OCI-LY7 (cell line): ENCODE results near the gene GGTLC2. TPM values are rescaled to one million over a fixed set of nuclear protein-coding genes. Genes with fewer than 3 reads are reported as not detected.

ENCODE experiments used
- BruUV-seq: library from RNA; stranded (reverse); fragments of 400-500 nt; replicated peaks from 2 replicates; lab custom pipeline; 2021; lab: Mats Ljungman, UMichigan
- CTCF ChIA-PET: fragments of 300-600 bp; sonication (Branson Sonifier 250); formaldehyde crosslinking; loops from one replicate; lab custom pipeline; 2022; ENCODE audit warnings: antibody characterized with exemption; ENCODE audit not compliant: unreplicated experiment; lab: Charles Lee
- POLR2A ChIA-PET: fragments of 300-600 bp; sonication (Branson Sonifier 250); formaldehyde crosslinking; loops from one replicate; lab custom pipeline; 2022; ENCODE audit warnings: antibody characterized with exemption; lab: Charles Lee
- DNase-seq: peaks from one replicate; pipeline ENCODE4 v3.0.0-alpha.2; 2015; ENCODE audit warnings: low spot score
- H2AFZ ChIP-seq: fragments of 200-600 bp; sonication (generic), shearing (Covaris generic); 2 replicates; pipeline ENCODE4 v1.6.1; 2014; ENCODE audit warnings: mild to moderate bottlenecking, antibody characterized with exemption, low read length, moderate library complexity
- H3K27ac ChIP-seq: fragments of 200-600 bp; sonication (generic); 2 replicates; pipeline ENCODE4 v1.5.1; 2014; ENCODE audit warnings: mixed run types, low read depth, mild to moderate bottlenecking, moderate library complexity, low read length, inconsistent platforms; ENCODE audit not compliant: poor library complexity, severe bottlenecking
- H3K36me3 ChIP-seq: fragments of 200-600 bp; sonication (generic); 2 replicates; pipeline ENCODE4 v1.6.1; 2014; ENCODE audit warnings: mild to moderate bottlenecking, antibody characterized with exemption, low read length, moderate library complexity, mixed read lengths; ENCODE audit not compliant: insufficient read depth
- H3K4me1 ChIP-seq: fragments of 200-600 bp; sonication (generic); 2 replicates; pipeline ENCODE4 v1.5.1; 2014; ENCODE audit warnings: mild to moderate bottlenecking, low read length; ENCODE audit not compliant: insufficient read depth, poor library complexity, severe bottlenecking
- H3K4me2 ChIP-seq: fragments of 200-600 bp; sonication (generic); 2 replicates; pipeline ENCODE4 v1.6.1; 2014; ENCODE audit warnings: mild to moderate bottlenecking, low read length
- H3K4me3 ChIP-seq: fragments of 200-600 bp; sonication (generic); 2 replicates; pipeline ENCODE4 v1.5.1; 2014; ENCODE audit warnings: mild to moderate bottlenecking, low read depth, low read length; ENCODE audit not compliant: poor library complexity, severe bottlenecking
- H3K79me2 ChIP-seq: fragments of 200-600 bp; sonication (generic); 2 replicates; pipeline ENCODE4 v1.6.1; 2016; ENCODE audit warnings: low read depth, mild to moderate bottlenecking, low read length, moderate library complexity, mixed read lengths; ENCODE audit not compliant: insufficient read depth
- H3K9me2 ChIP-seq: fragments of 200-600 bp; sonication (generic); 2 replicates; pipeline ENCODE4 v1.6.1; 2016; ENCODE audit warnings: mild to moderate bottlenecking, low read length, mixed read lengths; ENCODE audit not compliant: insufficient read depth
- H3K9me3 ChIP-seq: fragments of 200-600 bp; sonication (generic); 2 replicates; pipeline ENCODE4 v1.6.1; 2014; ENCODE audit warnings: mild to moderate bottlenecking, mixed run types, low read length, mixed read lengths
- H4K20me1 ChIP-seq: fragments of 200-600 bp; sonication (generic); 2 replicates; pipeline ENCODE4 v1.6.1; 2014; ENCODE audit warnings: mild to moderate bottlenecking, antibody characterized with exemption, low read length, moderate library complexity, mixed read lengths; ENCODE audit not compliant: insufficient read depth
- CTCF ChIP-seq: fragments of 200-600 bp; sonication (generic); conservative IDR thresholded peaks from 2 replicates; pipeline ENCODE4 v1.5.1; 2014; ENCODE audit warnings: mild to moderate bottlenecking, antibody characterized with exemption, low read length, moderate library complexity, mixed read lengths
- EZH2phosphoT487 ChIP-seq: fragments of 200-600 bp; sonication (generic); IDR thresholded peaks from 2 replicates; pipeline ENCODE4 v1.6.1; 2018; ENCODE audit warnings: low read depth, borderline replicate concordance, mild to moderate bottlenecking, mixed run types, antibody characterized with exemption, low read length, moderate library complexity, mixed read lengths
- intact Hi-C: fragments of 100-400 bp; cut with micrococcal nuclease; formaldehyde crosslinking; loops from one replicate; pipeline ENCODE4 v1.10.0; 2022; ENCODE audit not compliant: unreplicated experiment
- total RNA-seq, 2 experiments: library from RNA; depleted of rRNA in 1 of 2; stranded (reverse); fragments of >200 nt in 1 of 2; shearing (Covaris generic) in 1 of 2; gene quantifications; 2 replicates each; pipeline ENCODE4 v1.2.3, GENCODE V29; 2014 to 2022

GGTLC2 gene
- total RNA-seq, 2 experiments from 2014 or later: not detected

GRCh38 chr22:22682196-22682595, 37.8 kb downstream of the GGTLC2 start:
- Histone ChIP-seq H3K9me3 (no peaks in the 10 kb centered on the region), H3K36me3 (no peaks in the 10 kb centered on the region), H3K4me3 (no peak overlapping the region), H3K79me2 (no peaks in the 10 kb centered on the region), H3K27ac (no peak overlapping the region), H4K20me1 (no peaks in the 10 kb centered on the region), H3K4me2 (no peak overlapping the region), H3K4me1 (peaks cover 47% of the 10 kb centered on the region), H2AFZ (no peak overlapping the region), H3K9me2 (no peaks in the 10 kb centered on the region)
- intact Hi-C loops: no loop called here
- CTCF ChIA-PET: interaction anchor here (1.0 kb wide), 1 partner anchor 16 kb away, joined by 4 read pairs; no protein-coding TSS in a partner anchor
- DNase-seq: no peak
- no peak for TF ChIP-seq EZH2phosphoT487
- TF ChIP-seq CTCF: no peak
- POLR2A ChIA-PET: no interaction called here
- no TSS peak for BruUV-seq

- Histone ChIP-seq H3K4me2 (no peak overlapping the region), H3K36me3 (no peaks in the 10 kb centered on the region), H4K20me1 (no peaks in the 10 kb centered on the region), H3K9me3 (no peaks in the 10 kb centered on the region), H2AFZ (no peak overlapping the region), H3K79me2 (no peaks in the 10 kb centered on the region), H3K27ac (no peak overlapping the region), H3K4me1 (peaks cover 53% of the 10 kb centered on the region), H3K4me3 (no peak overlapping the region), H3K9me2 (no peaks in the 10 kb centered on the region)
- TF ChIP-seq EZH2phosphoT487 (no peak), CTCF (no peak)
- BruUV-seq: no TSS peak
- intact Hi-C loops: no loop called here
- ChIA-PET CTCF (no interaction called here), POLR2A (no interaction called here)
- DNase-seq: no peak
These were observed 38.6 kb downstream of the GGTLC2 start for GRCh38 chr22:22682807-22683667.
